ENCODE measurements around the gene HTR3D. TPM values are rescaled to one million over a fixed set of nuclear protein-coding genes. Genes with fewer than 3 reads are reported as not detected.
"Not testable (repeated sequence)": the region's sequence is repeated elsewhere in the genome, so short reads cannot be mapped to it uniquely, and the experiment has no call there.

The HTR3D gene
- total and polyA plus RNA-seq, 2 of the 13 experiments (the other 11 are each of a cell fraction or from before 2014, with no cell fraction given): not detected

GRCh38 chr3:184005941-184006507 is 25.5 kb upstream of the HTR3D start:
- intact Hi-C loops (cut with micrococcal nuclease; ENCODE audit: unreplicated experiment): no loop called here
- H2AFZ ChIP-seq (ENCODE audit: low read length): no peak overlapping the region
- ATAC-seq: no peak
- H3K79me2 ChIP-seq (ENCODE audit: insufficient read depth, low read length): no peaks in the 10 kb centered on the region
- H3K9me3 ChIP-seq (ENCODE audit: low read length): no peaks in the 10 kb centered on the region
- no peak for DNase-seq (ENCODE audit: low spot score)
- FAIRE-seq: no peak
- no peak overlapping the region for H3K9ac ChIP-seq (ENCODE audit: insufficient read depth, low read depth, low read length)
- H3K4me2 ChIP-seq (ENCODE audit: low read depth, low read length): no peak overlapping the region
- H3K4me1 ChIP-seq (ENCODE audit: insufficient read depth, low read length): peaks cover 21% of the 10 kb centered on the region
- no TSS peak for BruUV-seq (replicated peaks)
- in situ Hi-C loops (cut with HindIII; ENCODE audit: extremely low pct_ligation_motif_present, low pct_unique_long_range_greater_than_20kb): no loop called here
- TF ChIP-seq MAFF (IDR thresholded peaks at IDR 0.05; ENCODE audit: low read depth, low read length) (peak; percentile 75; the same call in 1 of the 2 replicates), MAFK (conservative IDR thresholded peaks at IDR 0.05 in 1 of 2, IDR thresholded peaks at IDR 0.05 in 1 of 2; ENCODE audit: low read length in 2 of 2) (peak; percentile 77 to 83), NFE2L2 (IDR thresholded peaks at IDR 0.05; ENCODE audit: low read length) (peak; percentile 88), SMAD3 (CRISPR knock-in tag; IDR thresholded peaks at IDR 0.05) (no peak), NFE2 (CRISPR knock-in tag; IDR thresholded peaks at IDR 0.05) (0 out of 2 replicates have a peak, but pooled peaks have one; percentile 44)
- H3K27ac ChIP-seq (ENCODE audit: extremely low read length, insufficient read depth, low read length): peak overlapping the region; percentile 32
- no peak overlapping the region for H3K4me3 ChIP-seq (replicated peaks in 1 of 3; ENCODE audit: insufficient read depth in 1 of 3, low read depth in 2 of 3, low read length in 3 of 3)
- 94% methylated on average over 11 of the region's 11 CpGs for WGBS (ENCODE audit: low lambda C conversion rate)
- no peaks in the 10 kb centered on the region for H3K27me3 ChIP-seq (ENCODE audit: control insufficient read depth in 1 of 2, insufficient read depth in 2 of 2, low read length in 2 of 2)
- H3K36me3 ChIP-seq (replicated peaks in 1 of 2; ENCODE audit: control insufficient read depth in 1 of 2, insufficient read depth in 2 of 2, low read length in 2 of 2): peaks cover 0 to 3% of the 10 kb centered on the region in 2 experiments; a peak in 1 of 5 replicates
- POLR2A ChIA-PET: interaction anchor here (1.8 kb wide), 1 partner anchor 18 kb away, joined by 5 read pairs; no protein-coding TSS in a partner anchor
- CTCF ChIA-PET (ENCODE audit: low intra/inter-chr PET ratio, low total read pairs): no interaction called here
- no peaks in the 10 kb centered on the region for H4K20me1 ChIP-seq (ENCODE audit: insufficient read depth, low read length)

- 98% methylated on average over 11 of the region's 11 CpGs for WGBS (ENCODE audit: low lambda C conversion rate)
- H3K27ac ChIP-seq (ENCODE audit: extremely low read length, insufficient read depth, low read length); ATAC-seq; H3K27me3 ChIP-seq (ENCODE audit: control insufficient read depth in 1 of 2, insufficient read depth in 2 of 2, low read length in 2 of 2); H3K9me3 ChIP-seq (ENCODE audit: low read length); CTCF ChIA-PET (ENCODE audit: low intra/inter-chr PET ratio, low total read pairs); BruUV-seq (replicated peaks); H2AFZ ChIP-seq (ENCODE audit: low read length); H3K79me2 ChIP-seq (ENCODE audit: insufficient read depth, low read length); H3K4me3 ChIP-seq (replicated peaks in 1 of 3; ENCODE audit: insufficient read depth in 1 of 3, low read depth in 2 of 3, low read length in 3 of 3); DNase-seq (ENCODE audit: low spot score); intact Hi-C loops (cut with micrococcal nuclease; ENCODE audit: unreplicated experiment); H3K36me3 ChIP-seq (replicated peaks in 1 of 2; ENCODE audit: control insufficient read depth in 1 of 2, insufficient read depth in 2 of 2, low read length in 2 of 2); FAIRE-seq; H3K9ac ChIP-seq (ENCODE audit: insufficient read depth, low read depth, low read length); POLR2A ChIA-PET; H4K20me1 ChIP-seq (ENCODE audit: insufficient read depth, low read length); H3K4me2 ChIP-seq (ENCODE audit: low read depth, low read length); in situ Hi-C loops (cut with HindIII; ENCODE audit: extremely low pct_ligation_motif_present, low pct_unique_long_range_greater_than_20kb): not testable (repeated sequence)
- H3K4me1 ChIP-seq (ENCODE audit: insufficient read depth, low read length): peaks cover 21% of the 10 kb centered on the region
Observed at GRCh38 chr3:184007143-184007813, 24.3 kb upstream of the HTR3D start.

Measured in HepG2 (cell line).